Parathyroid adenoma (tissue), 2 donors: Measurements from ENCODE around the gene BST1.

Experiments used
- H2AFZ ChIP-seq: fragments of 300-600 bp; sonication (generic); one replicate; pipeline ENCODE4 v1.7.0; 2017; ENCODE audit warnings: antibody characterized with exemption, mild to moderate bottlenecking
- H3K27ac ChIP-seq: fragments of 300-600 bp; sonication (generic); one replicate; pipeline ENCODE4 v1.7.0; 2017
- H3K27me3 ChIP-seq: fragments of 300-600 bp; sonication (generic); one replicate; pipeline ENCODE4 v1.7.0; 2017; ENCODE audit warnings: low read length; ENCODE audit not compliant: control insufficient read depth, insufficient read depth
- H3K36me3 ChIP-seq: fragments of 300-600 bp; sonication (generic); one replicate; pipeline ENCODE4 v1.7.0; 2017; ENCODE audit warnings: low read length; ENCODE audit not compliant: control insufficient read depth, insufficient read depth
- H3K4me1 ChIP-seq: fragments of 300-600 bp; sonication (generic); one replicate; pipeline ENCODE4 v1.7.0; 2017; ENCODE audit warnings: control low read depth
- H3K4me2 ChIP-seq: fragments of 300-600 bp; sonication (generic); one replicate; pipeline ENCODE4 v1.7.0; 2017; ENCODE audit warnings: low read length
- H3K4me3 ChIP-seq: fragments of 300-600 bp; sonication (generic); one replicate; pipeline ENCODE4 v1.7.0; 2017; ENCODE audit warnings: low read depth, low read length
- H3K79me2 ChIP-seq: fragments of 300-600 bp; sonication (generic); one replicate; pipeline ENCODE4 v1.7.0; 2017; ENCODE audit warnings: control low read depth
- H3K9ac ChIP-seq: fragments of 300-600 bp; sonication (generic); one replicate; pipeline ENCODE4 v1.7.0; 2017; ENCODE audit warnings: mild to moderate bottlenecking
- H3K9me3 ChIP-seq: fragments of 300-600 bp; sonication (generic); one replicate; pipeline ENCODE4 v1.7.0; 2017; ENCODE audit warnings: low read length; ENCODE audit not compliant: control insufficient read depth
- CTCF ChIP-seq: fragments of 300-600 bp; sonication (generic); IDR thresholded peaks from one replicate; pipeline ENCODE4 v1.7.0; 2017; ENCODE audit warnings: antibody characterized with exemption, mild to moderate bottlenecking
- donor health status: primary hyperparathyroidism.

The BST1 gene

GRCh38 chr4:15684498-15684897, 18.4 kb upstream of the BST1 start:
- H3K4me1 ChIP-seq, result no peaks in the 10 kb centered on the region

DNA sequence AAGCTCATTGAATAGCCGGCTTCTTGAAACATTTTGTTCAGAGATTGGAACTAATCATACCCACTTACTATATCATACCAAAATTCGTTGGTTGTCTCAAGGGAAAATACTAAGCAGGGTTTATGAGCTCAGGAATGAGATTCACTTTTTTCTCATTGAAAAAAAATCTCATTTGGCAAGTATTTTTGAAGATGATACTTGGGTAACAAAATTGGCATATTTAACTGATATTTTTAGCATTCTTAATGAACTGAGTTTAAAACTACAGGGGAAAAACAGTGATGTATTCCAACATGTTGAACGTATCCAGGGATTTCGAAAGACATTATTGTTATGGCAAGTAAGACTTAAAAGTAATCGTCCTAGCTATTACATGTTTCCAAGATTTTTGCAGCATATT, 14.8 kb upstream of the BST1 start:
- H3K4me2 ChIP-seq, result no peak overlapping the region
- H3K36me3 ChIP-seq, result no peaks in the 10 kb centered on the region
- H3K27ac ChIP-seq, result no peak overlapping the region
- no peak overlapping the region for H3K4me3 ChIP-seq
- H3K79me2 ChIP-seq, result no peaks in the 10 kb centered on the region
- no peak overlapping the region for H3K9ac ChIP-seq
- H3K9me3 ChIP-seq, result no peaks in the 10 kb centered on the region
- H3K27me3 ChIP-seq, result no peaks in the 10 kb centered on the region
- no peak overlapping the region for H2AFZ ChIP-seq
- no peaks in the 10 kb centered on the region for H3K4me1 ChIP-seq
- no peak for TF ChIP-seq CTCF

More at GRCh38 chr4:15684498-15684897, 18.4 kb upstream of the BST1 start:
- H3K36me3 ChIP-seq, result no peaks in the 10 kb centered on the region
- H3K4me2 ChIP-seq, result no peak overlapping the region
- H2AFZ ChIP-seq, result no peak overlapping the region
- no peaks in the 10 kb centered on the region for H3K27me3 ChIP-seq
- H3K4me3 ChIP-seq, result no peak overlapping the region
- H3K27ac ChIP-seq, result no peak overlapping the region
- H3K79me2 ChIP-seq, result no peaks in the 10 kb centered on the region
- H3K9ac ChIP-seq, result no peak overlapping the region
- no peak for TF ChIP-seq CTCF
- no peaks in the 10 kb centered on the region for H3K9me3 ChIP-seq

- no peaks in the 10 kb centered on the region for H3K9me3 ChIP-seq
- no peak overlapping the region for H3K4me2 ChIP-seq
- no peak overlapping the region for H2AFZ ChIP-seq
- no peak for TF ChIP-seq CTCF
- H3K27me3 ChIP-seq, result no peaks in the 10 kb centered on the region
- no peak overlapping the region for H3K9ac ChIP-seq
- H3K4me3 ChIP-seq, result no peak overlapping the region
- H3K36me3 ChIP-seq, result no peaks in the 10 kb centered on the region
- H3K27ac ChIP-seq, result no peak overlapping the region
- H3K4me1 ChIP-seq, result no peaks in the 10 kb centered on the region
- H3K79me2 ChIP-seq, result no peaks in the 10 kb centered on the region
These were observed 13.3 kb upstream of the BST1 start for GRCh38 chr4:15689540-15689939.

DNA sequence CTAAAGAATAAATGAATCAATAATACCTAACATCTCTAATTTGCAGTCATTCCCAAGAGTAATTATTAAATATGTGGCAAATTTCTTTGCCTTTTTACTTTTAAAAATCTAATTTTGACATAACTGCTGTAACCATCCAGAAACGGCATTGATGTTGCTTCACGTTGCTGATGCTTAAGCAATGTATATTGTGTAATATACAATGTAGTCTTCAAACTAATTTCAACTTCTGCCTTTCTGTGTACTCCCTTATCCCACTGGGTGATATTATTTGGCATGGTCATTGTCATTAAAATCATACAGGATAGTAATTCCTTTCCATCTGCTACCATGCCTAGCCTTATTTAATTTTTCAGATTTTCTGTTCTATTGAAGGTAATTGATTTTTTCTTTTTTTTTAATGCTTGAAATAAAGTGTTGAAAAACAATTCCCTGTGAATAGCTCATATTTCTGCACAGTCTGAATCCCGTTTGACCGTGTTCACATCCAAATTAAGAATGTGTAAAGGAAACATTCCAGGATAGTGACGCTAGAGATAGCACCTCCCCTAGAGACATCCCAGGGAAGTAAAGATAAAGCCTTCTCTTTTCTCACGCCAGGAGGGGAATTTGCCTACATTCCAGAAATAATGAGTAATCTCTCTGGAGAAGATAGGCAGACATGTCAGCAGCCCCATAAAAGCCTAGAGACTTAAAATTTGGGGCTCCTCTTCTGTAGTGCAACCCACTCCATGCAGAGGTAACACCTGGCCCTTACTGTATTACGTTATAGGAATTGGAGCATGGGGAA, 12.7 kb upstream of the BST1 start:
- TF ChIP-seq CTCF, result no peak
- H3K4me3 ChIP-seq, result no peak overlapping the region
- H3K4me2 ChIP-seq, result no peak overlapping the region
- no peaks in the 10 kb centered on the region for H3K9me3 ChIP-seq
- no peak overlapping the region for H3K9ac ChIP-seq
- no peaks in the 10 kb centered on the region for H3K4me1 ChIP-seq
- H3K27ac ChIP-seq, result no peak overlapping the region
- no peak overlapping the region for H2AFZ ChIP-seq
- no peaks in the 10 kb centered on the region for H3K79me2 ChIP-seq
- no peaks in the 10 kb centered on the region for H3K27me3 ChIP-seq
- no peaks in the 10 kb centered on the region for H3K36me3 ChIP-seq
